GM21528 (cell line): ENCODE results near the gene MAPK8.
"Not testable (repeated sequence)": the region's sequence is repeated elsewhere in the genome, so short reads cannot be mapped to it uniquely, and the experiment has no call there.

Experiments used
- ATAC-seq: cut with Tn5 transposase; IDR thresholded peaks from one replicate; pipeline ENCODE4 v1.9.1; 2021; ENCODE audit warnings: mild to moderate bottlenecking, moderate library complexity; ENCODE audit not compliant: unreplicated experiment, low FRiP score

MAPK8 gene

DNA sequence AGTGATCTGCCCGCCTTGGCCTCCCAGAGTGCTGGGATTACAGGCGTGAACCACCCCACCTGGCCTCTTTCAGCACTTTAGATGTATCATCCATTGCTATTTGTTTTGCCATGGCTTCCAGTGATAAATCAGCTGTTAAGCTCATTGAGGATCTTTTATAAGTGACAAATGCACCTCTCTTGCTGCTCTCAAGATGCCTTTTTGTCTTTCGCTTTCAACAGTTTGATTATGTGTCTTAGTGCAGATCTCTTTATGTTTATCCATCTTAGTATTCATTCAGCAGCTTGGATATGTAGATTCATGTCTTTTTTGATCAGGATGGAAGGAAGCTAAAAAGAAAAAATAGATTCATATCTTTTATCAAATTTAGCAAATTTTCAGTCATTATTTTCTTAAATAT, 105.6 kb downstream of the MAPK8 start:
- ATAC-seq: no peak

DNA sequence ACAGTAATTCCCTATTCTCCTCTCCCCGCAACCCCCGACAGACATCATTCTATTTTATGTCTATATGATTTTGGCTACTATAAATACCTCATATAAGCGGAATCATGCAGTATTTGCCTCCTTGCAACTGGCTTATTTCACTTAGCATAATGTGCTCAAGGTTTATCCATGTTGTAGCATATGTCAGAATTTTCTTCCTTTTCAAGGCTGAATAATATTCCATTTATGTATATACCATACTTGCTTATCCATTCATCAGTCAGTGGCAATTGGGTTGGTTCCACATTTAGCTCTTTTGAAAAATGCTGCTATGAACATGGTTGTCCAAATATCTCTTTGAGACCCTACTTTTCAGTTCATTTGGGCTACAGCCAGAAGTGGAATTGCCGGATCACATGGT, 106.5 kb downstream of the MAPK8 start:
- ATAC-seq: no peak

DNA sequence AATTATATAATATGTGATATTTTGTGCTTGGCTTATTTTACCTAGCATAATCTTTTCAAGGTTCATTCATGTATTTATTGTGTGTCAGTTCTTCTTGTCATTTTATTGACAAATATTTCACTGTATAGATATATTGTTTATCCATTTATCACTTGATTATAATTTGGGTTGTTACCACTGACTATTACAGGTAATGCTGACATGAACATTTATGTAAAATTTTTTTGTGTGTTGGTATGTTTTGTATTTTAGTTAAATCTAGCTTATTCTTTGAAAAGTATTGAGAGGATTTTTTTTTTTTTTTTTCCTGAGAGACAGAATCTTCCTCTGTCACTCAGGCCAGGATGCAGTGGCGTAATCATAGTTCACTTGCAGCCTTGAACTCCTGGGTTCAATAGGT, 107.7 kb downstream of the MAPK8 start:
- no peak for ATAC-seq

DNA sequence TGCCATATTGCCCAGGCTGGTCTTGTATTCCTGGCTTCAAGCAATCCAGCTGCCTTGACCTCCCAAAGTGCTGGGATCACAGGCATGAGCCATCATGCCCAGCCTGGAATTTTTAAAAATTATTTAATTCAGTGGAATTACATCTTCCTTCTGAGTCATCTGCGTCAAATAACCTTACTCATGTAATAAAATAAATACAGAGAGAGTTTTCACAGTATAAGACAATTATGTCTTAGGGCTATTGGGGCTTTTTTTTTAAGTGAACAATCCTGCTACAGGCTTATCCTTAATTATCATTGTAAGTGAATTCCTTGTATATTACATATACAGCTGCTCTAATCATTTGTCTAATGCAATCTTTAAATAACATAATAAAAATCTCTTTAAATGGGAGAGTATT, 108.3 kb downstream of the MAPK8 start:
- ATAC-seq: no peak

DNA sequence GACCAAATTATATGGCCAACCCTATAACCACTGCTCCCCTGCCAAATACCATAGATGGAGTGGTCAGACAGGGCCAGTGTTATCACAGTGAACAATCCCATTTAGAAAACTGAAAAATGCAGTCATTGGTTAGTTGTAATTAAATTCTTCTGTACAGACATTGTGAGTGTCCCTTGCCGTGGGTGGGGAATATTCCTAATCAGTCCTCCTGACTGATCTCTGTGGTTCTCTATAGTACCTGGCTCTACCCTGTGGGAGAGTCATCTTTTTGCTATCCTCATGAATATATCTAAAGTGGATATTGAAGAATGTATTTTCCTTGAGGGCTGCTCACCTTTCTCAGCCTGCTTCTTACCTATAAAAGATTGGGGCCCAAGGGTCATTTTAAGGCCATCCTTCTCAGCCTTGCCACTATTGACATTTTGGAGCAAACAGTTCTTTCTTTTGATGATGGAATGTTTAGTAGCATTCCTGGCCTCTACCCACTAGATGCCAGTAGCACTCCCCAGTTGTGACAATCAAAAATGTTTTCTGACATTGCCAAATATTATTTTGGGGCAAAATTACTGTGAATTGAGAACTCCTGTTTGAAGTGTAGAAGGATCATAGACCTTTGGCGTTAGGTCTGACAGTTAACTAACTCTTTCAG, 110.2 kb downstream of the MAPK8 start:
- ATAC-seq: no peak

DNA sequence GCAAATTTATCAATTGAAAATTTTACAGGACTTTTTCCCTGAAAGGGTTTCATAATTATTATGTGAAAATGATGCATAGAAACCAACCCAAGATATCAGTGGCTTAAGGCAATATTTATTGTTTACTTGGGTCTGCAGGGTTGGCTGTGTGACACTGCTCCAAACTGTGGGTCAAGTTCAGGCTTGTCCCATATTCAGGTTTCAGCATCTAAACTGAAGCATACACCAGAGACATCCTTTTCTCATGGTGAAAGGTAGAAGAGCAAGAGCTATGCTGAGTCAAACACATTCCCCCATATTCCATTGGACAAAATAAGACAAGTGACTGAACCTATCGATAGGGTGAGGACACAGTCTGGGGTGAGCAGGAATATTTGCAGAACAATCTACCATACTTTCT, 110.9 kb downstream of the MAPK8 start:
- no peak for ATAC-seq

DNA sequence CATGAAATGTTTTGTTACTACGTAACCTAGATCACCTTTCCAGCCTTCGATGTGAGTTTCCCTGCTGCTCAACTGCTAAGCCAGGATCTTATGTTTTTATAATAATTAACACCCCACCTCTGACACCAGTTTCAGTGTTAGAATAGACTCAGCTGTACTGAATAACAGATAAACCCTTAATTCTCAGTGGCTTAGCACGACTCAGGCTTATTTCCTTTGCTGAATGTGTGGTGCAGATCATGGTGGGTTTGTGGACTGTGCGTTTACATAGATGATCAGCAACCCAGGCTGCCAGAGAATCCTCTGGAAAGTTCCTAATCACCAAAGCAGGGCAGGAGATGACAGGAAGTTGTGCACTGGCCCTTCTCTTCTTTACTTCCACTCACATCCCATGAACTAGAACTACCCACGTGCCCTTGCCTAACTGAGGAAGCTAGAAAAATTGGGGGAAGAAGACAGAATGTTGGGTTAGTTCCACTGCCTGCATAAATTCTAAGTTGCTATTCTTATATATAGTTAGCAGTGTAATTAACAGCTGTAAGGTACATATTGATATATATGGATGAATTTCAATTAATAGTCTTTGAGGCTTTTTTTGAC, 111.8 kb downstream of the MAPK8 start:
- ATAC-seq: no peak

DNA sequence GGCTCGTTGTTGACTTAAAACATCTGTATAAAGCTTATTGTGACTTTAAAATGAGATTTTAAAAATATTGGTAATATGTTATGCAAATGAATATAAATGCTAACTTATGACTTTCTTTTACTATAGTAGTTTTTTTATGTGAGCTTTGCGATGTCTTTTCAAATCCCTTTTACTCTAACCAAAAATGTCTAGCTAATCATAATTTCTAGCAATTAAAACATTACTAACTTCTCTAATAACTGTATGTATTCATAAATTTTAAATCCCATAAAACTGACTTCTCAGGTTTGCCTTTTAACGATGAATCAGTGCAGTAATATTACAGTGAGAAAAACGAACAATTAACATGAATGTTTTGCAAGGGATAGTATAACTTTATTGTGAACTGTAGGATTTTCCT, 113.2 kb downstream of the MAPK8 start:
- no peak for ATAC-seq

DNA sequence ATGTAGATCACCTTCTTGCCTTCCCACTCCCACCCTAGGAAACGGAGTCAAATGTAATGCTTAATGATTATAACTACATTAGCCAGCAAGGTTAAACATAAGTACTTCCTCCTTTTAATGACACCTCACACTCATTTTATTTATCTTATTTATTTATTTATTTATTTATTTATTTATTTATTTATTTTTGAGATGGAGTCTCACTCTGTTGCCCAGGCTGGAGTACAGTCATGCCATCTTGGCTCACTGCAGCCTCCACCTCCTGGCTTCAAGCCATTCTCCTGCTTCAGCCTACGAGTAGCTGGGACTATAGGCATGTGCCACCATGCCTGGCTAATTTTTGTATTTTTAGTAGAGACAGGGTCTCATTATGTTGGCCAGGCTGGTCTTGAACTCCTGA, 115.4 kb downstream of the MAPK8 start:
- not testable (repeated sequence) for ATAC-seq

DNA sequence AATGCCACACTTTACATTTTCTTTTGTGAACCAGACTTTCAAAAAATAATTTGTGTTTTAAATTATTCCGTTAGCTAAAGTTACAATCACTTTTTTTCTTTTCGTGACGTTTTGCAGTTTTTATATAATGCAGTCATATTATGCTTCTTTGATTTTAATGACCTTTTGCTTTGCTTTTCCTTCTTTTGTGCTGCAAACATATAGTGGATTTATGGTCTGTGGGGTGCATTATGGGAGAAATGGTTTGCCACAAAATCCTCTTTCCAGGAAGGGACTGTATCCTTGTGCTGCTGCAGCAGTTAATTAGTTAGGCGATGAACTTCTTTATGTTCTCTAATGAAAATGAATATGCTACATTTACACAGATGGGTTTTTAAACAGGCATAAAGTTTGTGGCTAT, 117.4 kb downstream of the MAPK8 start:
- ATAC-seq: no peak

DNA sequence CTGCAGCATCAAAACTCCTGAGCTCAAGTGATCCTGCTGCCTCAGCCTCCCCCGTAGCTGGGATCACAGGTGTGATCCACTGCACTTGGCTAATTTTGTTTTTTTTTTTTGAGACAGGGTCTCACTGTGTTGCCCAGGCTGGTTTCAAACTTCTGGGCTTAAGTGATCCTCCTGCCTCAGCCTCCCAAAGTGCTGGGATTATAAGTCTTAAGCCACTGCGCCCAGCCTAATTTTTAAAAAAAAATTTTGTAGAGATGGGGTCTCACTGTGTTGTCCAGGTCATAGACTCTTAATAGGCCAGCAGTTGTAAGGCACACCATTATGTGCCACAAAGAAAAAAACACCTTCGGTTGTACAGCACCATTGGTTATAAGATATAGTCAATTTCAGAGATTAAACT, 122.4 kb downstream of the MAPK8 start:
- ATAC-seq: no peak

DNA sequence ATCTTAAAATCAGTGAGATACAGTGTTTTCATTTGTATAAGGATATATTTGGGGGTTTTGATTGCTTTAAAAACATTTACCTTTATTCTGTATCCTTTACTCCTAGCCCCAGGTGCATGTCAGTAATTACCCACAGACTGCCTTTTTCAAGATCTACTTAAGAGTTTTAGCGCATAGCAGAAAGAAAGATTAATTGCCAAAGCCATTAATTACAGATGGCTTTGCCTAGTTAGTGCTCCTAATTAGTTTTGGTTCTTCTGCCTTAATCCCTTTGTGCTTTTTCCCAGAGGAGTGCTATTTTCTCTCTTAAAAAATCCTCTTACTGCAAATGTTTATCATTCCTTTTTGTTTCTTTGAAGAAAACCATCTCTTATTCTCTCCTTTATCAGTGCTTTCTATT, 122.8 kb downstream of the MAPK8 start:
- no peak for ATAC-seq

DNA sequence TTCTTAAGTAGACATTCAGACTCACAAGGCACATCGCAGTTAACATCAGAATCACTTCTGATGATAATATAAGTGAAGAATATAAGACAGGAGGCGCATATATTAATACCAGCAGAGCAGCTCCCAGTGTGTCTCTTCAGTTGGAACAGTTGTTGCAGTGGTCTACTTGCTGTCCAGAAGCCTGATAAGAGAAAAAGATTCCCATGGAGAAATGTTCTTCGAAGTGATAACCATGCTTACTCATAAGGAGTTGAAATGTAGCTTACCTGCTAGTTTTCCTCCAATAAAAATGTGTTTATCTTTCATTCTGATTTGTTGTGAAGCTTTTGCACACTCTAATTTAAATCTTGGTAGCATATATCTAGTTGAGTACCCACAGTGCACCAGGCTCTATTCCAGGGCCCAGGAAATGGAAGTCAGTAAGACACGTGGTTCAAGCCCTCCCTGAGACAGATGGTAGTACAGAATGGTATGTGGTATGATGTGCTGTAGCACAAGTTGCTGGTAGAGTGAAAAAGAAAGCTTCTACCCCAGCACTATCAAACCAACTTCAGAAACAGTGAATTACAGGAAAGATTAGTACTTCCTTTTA, 124.0 kb downstream of the MAPK8 start:
- no peak for ATAC-seq

DNA sequence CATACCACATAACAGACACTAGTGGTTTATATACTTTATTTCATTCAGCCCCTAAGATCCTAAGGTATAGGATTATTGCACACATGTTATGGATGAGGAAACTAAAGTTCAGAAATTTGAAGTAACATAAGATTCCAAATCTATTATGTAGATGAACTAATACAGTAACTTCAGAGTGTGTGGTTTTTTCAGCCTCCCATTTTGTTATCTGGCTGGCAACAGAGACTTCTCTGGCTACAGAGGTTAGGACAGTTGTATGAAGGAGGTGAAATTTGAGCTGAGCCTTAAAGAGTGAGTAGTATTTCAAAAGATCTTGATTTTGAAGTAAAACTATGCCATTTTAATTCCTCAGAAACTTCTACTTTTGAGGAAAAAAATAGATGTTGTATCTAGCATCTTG, 125.4 kb downstream of the MAPK8 start:
- ATAC-seq: no peak

DNA sequence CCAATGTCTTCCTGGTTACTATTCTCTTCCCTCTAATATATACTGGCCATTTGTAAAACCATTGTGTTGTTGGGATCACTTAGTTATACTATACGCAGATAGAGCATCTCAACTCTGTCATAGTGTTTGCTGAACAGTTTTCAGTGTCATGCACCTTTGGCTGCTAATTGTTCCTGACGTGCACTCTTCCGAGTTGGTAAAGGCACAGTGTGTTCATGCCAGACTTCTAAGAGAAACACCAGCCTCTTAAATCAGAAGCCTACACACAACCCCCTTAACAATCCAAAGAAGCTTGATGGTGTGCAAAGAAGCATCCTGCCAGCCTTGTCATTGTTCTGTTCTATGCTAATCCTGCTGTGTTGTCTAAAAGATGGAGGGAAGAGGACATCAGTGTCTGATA, 131.1 kb downstream of the MAPK8 start:
- ATAC-seq: no peak

DNA sequence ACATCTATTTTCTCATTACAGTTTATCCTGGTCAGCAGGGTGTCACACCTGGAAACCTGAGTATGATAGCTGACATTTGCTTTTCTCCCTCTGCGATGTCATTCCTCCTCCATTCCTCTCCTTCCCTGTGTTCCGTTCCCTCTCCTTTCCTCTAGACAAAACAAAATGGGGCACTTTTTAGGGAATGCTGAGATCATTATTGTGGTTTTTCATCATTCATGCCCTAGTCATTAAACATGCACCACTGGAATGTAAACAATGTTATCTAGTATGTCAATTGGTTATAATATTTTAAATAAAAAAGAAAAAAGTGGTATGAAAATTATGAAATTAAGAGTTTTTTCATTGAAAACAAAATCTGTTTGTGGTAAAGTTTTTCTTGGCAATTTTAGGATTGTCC, 132.6 kb downstream of the MAPK8 start:
- ATAC-seq: no peak

DNA sequence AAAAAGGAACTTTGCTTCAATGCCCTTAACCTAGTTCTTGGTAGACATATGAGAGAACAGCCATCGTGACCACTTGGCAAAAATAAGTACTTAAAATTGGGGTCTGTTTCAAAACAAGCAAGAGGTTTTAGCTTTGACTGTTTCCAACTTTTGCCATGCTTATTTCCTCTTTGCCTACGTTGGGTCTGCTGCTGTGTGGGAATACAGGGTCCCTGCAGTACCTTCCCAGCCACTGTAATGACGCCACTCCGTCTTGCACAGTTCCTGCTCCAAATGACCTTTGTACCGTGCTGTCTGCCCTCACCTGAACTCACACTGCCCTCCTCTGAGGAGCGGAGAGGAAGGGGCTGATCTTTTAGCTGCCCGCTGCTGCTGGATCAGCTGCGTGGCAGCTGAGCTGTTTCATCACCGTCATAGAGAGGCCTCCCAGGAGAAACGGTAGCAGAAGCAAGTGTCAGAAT, 133.1 kb downstream of the MAPK8 start:
- ATAC-seq: no peak

DNA sequence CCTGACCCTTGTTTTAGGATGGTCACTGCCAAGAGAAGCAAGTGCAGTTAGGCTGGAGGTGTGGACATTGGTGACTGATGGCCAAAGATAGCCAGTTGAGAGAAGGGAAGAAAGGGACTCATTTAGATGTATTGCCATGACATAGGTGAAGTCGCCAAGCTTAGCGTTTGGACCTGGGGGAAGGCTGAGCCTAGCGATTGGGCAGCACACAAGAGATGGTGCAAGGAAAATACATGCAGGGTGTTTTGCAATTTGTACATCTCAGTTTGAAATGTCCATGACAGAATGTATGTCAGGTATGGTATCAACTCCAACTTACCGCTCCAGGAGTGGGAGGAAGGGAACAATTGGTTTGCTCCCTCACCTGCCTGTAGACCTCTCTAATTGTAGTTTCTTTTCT, 134.3 kb downstream of the MAPK8 start:
- no peak for ATAC-seq

DNA sequence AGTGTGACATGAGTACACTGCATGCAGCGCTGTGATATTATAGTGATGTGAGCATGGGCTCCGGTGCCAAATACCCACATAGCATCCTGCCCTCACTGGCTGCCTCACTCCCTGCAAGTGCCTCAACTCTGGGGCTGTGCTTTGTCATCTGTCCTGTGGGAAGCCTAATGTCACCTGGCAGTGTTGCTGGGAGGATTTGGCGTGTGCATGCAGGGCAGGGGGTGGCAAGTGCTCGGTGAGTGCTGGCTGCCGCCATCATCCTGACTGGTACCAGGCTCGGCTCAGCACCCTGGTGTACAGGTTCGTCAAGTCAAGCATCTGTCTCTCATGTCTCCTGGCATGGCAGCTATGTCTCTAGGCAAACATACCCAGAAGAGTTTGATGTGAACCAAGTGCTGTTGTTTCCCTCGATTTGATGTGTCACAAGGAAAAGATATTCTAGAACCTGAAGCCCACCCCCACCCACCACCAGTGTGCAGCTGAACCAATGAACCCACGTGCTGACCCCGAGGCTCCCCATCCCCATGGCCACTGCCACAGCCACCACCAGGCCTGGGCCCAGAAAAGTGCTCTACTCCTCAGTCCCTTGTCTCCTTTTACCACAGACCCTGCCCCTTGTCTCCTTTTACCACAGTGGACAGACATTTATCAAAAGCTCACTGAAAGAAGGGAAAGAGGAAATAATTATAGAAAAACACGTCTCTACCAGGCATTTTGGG, 135.8 kb downstream of the MAPK8 start:
- ATAC-seq: no peak

DNA sequence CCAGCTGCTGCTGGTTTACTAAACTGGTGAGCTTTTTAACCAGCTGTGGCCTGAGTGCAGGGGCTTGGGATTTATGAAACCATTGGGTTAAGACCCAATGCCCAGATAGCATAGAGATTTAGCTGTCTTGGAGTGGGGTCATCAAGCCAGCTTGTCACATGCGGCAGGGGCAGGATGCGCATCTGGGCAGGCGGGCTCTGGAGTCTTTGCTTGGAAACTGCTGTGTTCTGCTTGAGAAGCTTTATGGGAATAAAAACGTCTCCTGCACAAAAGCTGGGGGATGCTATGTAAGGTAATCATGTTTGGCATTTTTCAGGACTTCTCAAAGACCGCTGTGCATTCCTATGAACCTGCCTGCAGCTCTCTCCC, 136.3 kb downstream of the MAPK8 start:
- no peak for ATAC-seq

DNA sequence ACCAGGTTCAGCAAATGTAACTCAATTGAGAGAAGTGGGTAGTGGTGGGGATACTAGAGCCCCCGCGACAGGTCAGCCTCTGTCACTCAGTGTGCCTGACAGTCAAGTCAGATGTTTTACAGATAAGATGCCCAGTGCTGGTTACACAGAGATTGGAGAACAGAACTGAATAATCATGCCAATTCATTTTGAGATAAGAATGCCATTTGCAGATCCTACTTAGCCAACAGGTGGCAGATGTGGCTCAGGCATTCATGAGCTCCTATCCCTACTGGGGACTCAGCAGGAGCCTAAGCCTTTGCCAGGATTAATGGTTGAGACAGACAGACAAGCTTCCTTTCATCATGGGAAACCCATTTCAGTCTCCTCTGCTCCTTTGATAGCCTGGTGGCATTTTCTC, 137.8 kb downstream of the MAPK8 start:
- ATAC-seq: no peak
